ENCODE measurements around the gene ZSWIM2. TPM values are rescaled to one million over a fixed set of nuclear protein-coding genes. Genes with fewer than 3 reads are reported as not detected.

Gene ZSWIM2
- under 1 TPM in 2 of 4 donors, not detected in 2; 0.44 to 0.51 TPM for total RNA-seq

GRCh38 chr2:186848873-186849578, at the start of gene ZSWIM2:
Gene ZSWIM2 (minus strand): TSS chr2:186849170. CDS start chr2:186849130, 40 bp downstream.
- TF ChIP-seq CTCF (IDR thresholded peaks at IDR 0.05; ENCODE audit: low read depth): no peak

- TF ChIP-seq CTCF (IDR thresholded peaks at IDR 0.05; ENCODE audit: low read depth): no peak
These were observed 46.5 kb upstream of the ZSWIM2 start for GRCh38 chr2:186895451-186895850.

DNA sequence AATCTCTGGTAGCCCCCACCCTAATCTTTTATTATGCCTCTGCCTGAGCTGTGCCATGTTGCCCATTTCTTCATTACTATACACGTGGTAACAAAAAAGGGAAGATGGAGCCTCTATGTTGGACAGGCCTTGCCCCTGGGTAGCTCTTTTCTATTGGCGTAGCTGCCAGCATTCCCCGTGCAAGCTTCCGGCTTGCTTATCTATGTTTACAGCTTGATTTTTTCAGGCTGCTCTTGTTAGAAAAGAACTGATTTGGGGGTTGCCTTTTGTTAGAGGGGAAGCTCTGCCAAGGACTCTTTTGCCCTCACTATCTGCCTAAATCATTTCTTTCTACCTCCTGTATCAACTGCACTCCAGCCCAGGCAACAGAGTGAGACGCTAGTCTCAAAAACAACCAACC, 45.5 kb upstream of the ZSWIM2 start:
- TF ChIP-seq CTCF (IDR thresholded peaks at IDR 0.05; ENCODE audit: low read depth): no peak

DNA sequence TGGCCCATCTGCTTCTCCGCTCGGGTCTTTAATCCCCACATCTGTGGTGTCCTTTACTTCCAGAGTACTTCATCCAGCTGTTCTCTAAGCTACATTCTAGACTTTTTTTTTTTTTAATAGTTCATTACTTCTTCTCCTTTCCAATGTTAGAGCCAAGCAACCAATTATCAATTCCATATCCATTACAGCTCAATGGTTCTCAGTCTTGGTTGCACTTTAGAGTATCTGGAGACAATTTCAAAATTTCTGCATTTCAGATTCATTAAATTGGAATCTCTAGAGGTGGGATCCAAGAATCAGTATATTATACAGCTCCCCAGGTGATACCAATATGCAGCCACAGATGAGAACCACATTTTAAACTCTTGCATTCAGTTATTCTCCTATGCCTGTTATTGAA, 43.9 kb upstream of the ZSWIM2 start:
- no peak for TF ChIP-seq CTCF (IDR thresholded peaks at IDR 0.05; ENCODE audit: low read depth)

DNA sequence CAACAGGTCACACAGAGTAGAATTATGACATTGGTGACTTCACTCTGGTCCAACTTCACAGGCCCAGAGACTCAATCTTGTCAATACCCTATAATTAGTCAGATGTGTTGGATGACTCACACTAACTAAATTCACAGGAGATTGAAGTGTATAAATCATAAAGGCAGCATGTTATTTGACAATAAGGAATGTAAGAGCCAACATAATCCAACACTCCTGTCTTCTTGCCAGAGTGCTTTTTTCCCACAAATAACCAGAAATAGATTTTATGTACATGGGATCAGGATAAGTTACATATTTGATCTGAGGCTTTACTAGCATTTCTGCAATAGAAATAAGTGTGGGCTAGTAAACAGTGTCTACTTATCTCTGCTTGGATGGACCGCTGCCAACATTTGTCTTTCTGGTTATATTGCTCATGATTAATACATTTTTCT, 42.2 kb upstream of the ZSWIM2 start:
- TF ChIP-seq CTCF (IDR thresholded peaks at IDR 0.05; ENCODE audit: low read depth): no peak

DNA sequence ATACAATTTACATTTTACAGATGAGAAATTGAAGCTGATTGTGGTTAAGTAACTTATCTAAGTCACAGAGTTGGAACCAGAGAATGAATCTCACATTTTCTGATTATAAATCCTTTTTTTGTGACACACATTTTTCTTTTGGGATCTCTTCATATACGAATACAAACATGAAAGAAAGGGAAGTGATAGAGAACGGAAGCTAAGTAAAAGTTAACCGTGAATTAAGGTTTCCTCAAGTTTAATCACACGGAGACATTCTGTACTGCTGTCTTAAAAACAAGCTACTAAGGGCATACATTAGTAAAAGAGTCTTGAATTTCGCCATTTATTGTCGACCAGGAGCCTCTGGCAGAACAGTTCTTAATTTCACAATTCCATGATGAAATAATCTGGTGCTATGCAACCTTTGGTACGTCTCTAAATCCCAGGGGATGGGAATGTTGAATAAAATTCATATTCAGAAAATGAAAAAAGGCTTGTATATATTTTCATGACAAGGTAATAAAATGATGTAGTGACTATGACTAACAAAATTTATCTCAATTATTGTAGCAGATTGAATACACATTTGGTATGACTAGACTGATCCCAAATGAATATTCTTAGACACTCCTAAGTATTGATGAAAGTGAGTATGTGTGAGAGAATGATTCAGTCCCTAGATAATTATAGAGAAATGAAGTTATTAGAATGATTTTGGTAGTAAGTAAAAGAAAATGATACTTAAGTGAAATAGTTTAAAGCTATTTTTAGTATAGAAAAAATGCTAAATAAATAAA, 40.3 kb upstream of the ZSWIM2 start:
- TF ChIP-seq CTCF (IDR thresholded peaks at IDR 0.05; ENCODE audit: low read depth): no peak

All from subcutaneous adipose tissue (tissue), 4 donors.